Peyer's patch (tissue), 4 donors: ENCODE data around the gene MS4A4E.

ENCODE experiments used
- CTCF ChIP-seq, 6 experiments: fragments of 450-650 bp in 4 of 6; fragments of 200-600 bp in 2 of 6; sonication (generic) in 1 of 6; IDR thresholded peaks; one replicate each; pipeline ENCODE4 v1.5.1; 2017 to 2019; ENCODE audit warnings: antibody characterized with exemption in 6 of 6, mild to moderate bottlenecking in 3 of 6, moderate library complexity in 1 of 6
- POLR2A ChIP-seq, 2 donors: fragments of 450-650 bp; IDR thresholded peaks; one replicate each; pipeline ENCODE4 v1.5.1; 2017; ENCODE audit warnings: antibody characterized with exemption in 2 of 2, mild to moderate bottlenecking in 2 of 2, moderate library complexity in 2 of 2

GRCh38 chr11:60193687-60194433, 49.1 kb downstream of the MS4A4E start:
- TF ChIP-seq CTCF (IDR thresholded peaks at IDR 0.05) (peak in 5 of 6 experiments; percentile 26 to 90 (median 79)), POLR2A (IDR thresholded peaks at IDR 0.05) (no peak)
